T1000 (cell line): ENCODE data around the gene SLC11A2.

Experiments
- DNase-seq: peaks from one replicate; lab custom pipeline; 2025; ENCODE audit warnings: mixed read lengths; lab: John Stamatoyannopoulos, UW

SLC11A2 gene

GRCh38 chr12:51025836-51026638 is at the start of gene SLC11A2:
Gene SLC11A2 (minus strand): TSS chr12:51026384. CDS start chr12:51010728, 15,656 bp downstream.
- DNase-seq, result peak; percentile 89

GRCh38 chr12:51075390-51075789 is 49.2 kb upstream of the SLC11A2 start:
- no peak for DNase-seq

- no peak for DNase-seq
Measured at GRCh38 chr12:51071663-51072062, 45.5 kb upstream of the SLC11A2 start.

GRCh38 chr12:51070004-51070403 is 43.8 kb upstream of the SLC11A2 start:
- DNase-seq, result no peak

- DNase-seq, result no peak
Measured at GRCh38 chr12:51067771-51068170, 41.6 kb upstream of the SLC11A2 start.

GRCh38 chr12:51067229-51067628 is 41.0 kb upstream of the SLC11A2 start:
- no peak for DNase-seq

- no peak for DNase-seq
Measured at GRCh38 chr12:51065530-51065929, 39.3 kb upstream of the SLC11A2 start.

GRCh38 chr12:51062631-51063397 is 36.6 kb upstream of the SLC11A2 start:
- no peak for DNase-seq

GRCh38 chr12:51059086-51059485 is 32.9 kb upstream of the SLC11A2 start:
- no peak for DNase-seq

GRCh38 chr12:51056242-51056641 is 30.1 kb upstream of the SLC11A2 start:
- no peak for DNase-seq

- DNase-seq, result no peak
Measured at GRCh38 chr12:51055060-51055459, 28.9 kb upstream of the SLC11A2 start.

GRCh38 chr12:51051787-51052186 is 25.6 kb upstream of the SLC11A2 start:
- DNase-seq, result no peak

GRCh38 chr12:51049525-51049924 is 23.3 kb upstream of the SLC11A2 start:
- DNase-seq, result no peak

GRCh38 chr12:51048661-51049251 is 22.6 kb upstream of the SLC11A2 start:
- no peak for DNase-seq

- peak; percentile 94 for DNase-seq
Measured at GRCh38 chr12:51047655-51048540, 21.7 kb upstream of the SLC11A2 start, which contains the start of gene LETMD1. Gene LETMD1 (plus strand): TSS chr12:51048327. CDS start chr12:51048357, 30 bp downstream.

GRCh38 chr12:51036279-51036678 is 10.1 kb upstream of the SLC11A2 start:
- no peak for DNase-seq

- no peak for DNase-seq
Measured at GRCh38 chr12:51033457-51034089, 7.4 kb upstream of the SLC11A2 start.

GRCh38 chr12:51033048-51033447 is 6.9 kb upstream of the SLC11A2 start:
- DNase-seq, result no peak

GRCh38 chr12:51028813-51029150 is 2.6 kb upstream of the SLC11A2 start:
- no peak for DNase-seq

GRCh38 chr12:51028126-51028812 is 2.1 kb upstream of the SLC11A2 start:
- DNase-seq, result no peak
